KMS-11 (cell line): Measurements from ENCODE around the gene FKBP6.
"Not testable (repeated sequence)": the region's sequence is repeated elsewhere in the genome, so short reads cannot be mapped to it uniquely, and the experiment has no call there.

Experiments
- H2AFZ ChIP-seq: fragments of 200-600 bp; sonication (generic); 2 replicates; pipeline ENCODE4 v1.6.1; 2016; ENCODE audit warnings: antibody characterized with exemption, mixed run types, low read depth
- H3K27ac ChIP-seq: fragments of 200-600 bp; sonication (generic); 2 replicates; pipeline ENCODE4 v1.6.1; 2016; ENCODE audit warnings: mild to moderate bottlenecking, mixed run types
- H3K27me3 ChIP-seq: fragments of 200-600 bp; sonication (generic); 2 replicates; pipeline ENCODE4 v1.6.1; 2017; ENCODE audit warnings: mild to moderate bottlenecking, low read depth, mixed run types, moderate library complexity; ENCODE audit not compliant: insufficient read depth
- H3K36me3 ChIP-seq: fragments of 200-600 bp; sonication (generic); 2 replicates; pipeline ENCODE4 v1.6.1; 2017; ENCODE audit warnings: mild to moderate bottlenecking, mixed run types; ENCODE audit not compliant: insufficient read depth
- H3K4me1 ChIP-seq: fragments of 200-600 bp; sonication (generic); 2 replicates; pipeline ENCODE4 v1.6.1; 2016; ENCODE audit warnings: mild to moderate bottlenecking, low read depth, mixed run types; ENCODE audit not compliant: poor library complexity, severe bottlenecking
- H3K4me2 ChIP-seq: fragments of 200-600 bp; sonication (generic); 2 replicates; pipeline ENCODE4 v1.7.0; 2016; ENCODE audit warnings: mild to moderate bottlenecking, mixed run types
- H3K4me3 ChIP-seq: fragments of 200-600 bp; sonication (generic); IDR thresholded peaks from 2 replicates; pipeline ENCODE4 v1.6.1; 2017; ENCODE audit warnings: low read depth, low read length, mixed read lengths; ENCODE audit not compliant: insufficient read depth
- H3K79me2 ChIP-seq: fragments of 200-600 bp; sonication (generic); 2 replicates; pipeline ENCODE4 v1.6.1; 2016; ENCODE audit warnings: low read depth, mixed run types; ENCODE audit not compliant: insufficient read depth
- H3K9ac ChIP-seq: fragments of 200-600 bp; sonication (generic); 2 replicates; pipeline ENCODE4 v1.6.1; 2016; ENCODE audit warnings: mild to moderate bottlenecking, mixed run types
- H4K20me1 ChIP-seq: fragments of 200-600 bp; sonication (generic); 2 replicates; pipeline ENCODE4 v1.6.1; 2016; ENCODE audit warnings: mild to moderate bottlenecking, mixed run types; ENCODE audit not compliant: insufficient read depth
- TF ChIP-seq, protein P1 (sequence below): fragments of 200-600 bp; sonication (generic); conservative IDR thresholded peaks from 2 replicates; pipeline ENCODE4 v1.6.1; 2017; ENCODE audit warnings: low read depth, mild to moderate bottlenecking, antibody characterized with exemption, low read length, moderate library complexity, mixed read lengths

FKBP6 gene

DNA sequence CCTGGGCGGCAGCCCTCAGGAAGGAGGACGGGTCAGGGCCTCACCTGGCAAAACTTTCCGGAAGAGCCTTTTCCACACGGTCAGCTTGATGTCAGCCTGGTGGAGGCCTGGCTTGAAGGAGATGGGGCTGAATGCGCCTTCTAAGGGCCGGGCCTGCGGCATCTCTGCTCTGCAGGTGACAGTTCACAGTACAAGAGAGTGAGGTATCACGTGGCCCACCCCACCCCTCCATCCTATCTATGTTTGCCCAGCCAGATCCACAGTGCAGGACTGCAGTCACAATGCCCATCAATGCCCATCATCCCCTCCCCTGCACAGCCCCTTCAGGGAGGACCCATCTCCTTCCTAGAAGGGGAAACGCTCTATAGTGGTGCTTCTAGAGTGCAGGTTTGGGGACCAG, 11.4 kb upstream of the FKBP6 start:
- Histone ChIP-seq H3K4me2 (no peak overlapping the region), H3K27me3 (no peaks in the 10 kb centered on the region), H3K27ac (no peak overlapping the region), H3K9ac (no peak overlapping the region), H2AFZ (no peak overlapping the region), H3K79me2 (no peaks in the 10 kb centered on the region), H3K4me1 (no peaks in the 10 kb centered on the region), H3K36me3 (no peaks in the 10 kb centered on the region), H3K4me3 (no peak overlapping the region), H4K20me1 (no peaks in the 10 kb centered on the region)
- TF ChIP-seq, protein P1, sequence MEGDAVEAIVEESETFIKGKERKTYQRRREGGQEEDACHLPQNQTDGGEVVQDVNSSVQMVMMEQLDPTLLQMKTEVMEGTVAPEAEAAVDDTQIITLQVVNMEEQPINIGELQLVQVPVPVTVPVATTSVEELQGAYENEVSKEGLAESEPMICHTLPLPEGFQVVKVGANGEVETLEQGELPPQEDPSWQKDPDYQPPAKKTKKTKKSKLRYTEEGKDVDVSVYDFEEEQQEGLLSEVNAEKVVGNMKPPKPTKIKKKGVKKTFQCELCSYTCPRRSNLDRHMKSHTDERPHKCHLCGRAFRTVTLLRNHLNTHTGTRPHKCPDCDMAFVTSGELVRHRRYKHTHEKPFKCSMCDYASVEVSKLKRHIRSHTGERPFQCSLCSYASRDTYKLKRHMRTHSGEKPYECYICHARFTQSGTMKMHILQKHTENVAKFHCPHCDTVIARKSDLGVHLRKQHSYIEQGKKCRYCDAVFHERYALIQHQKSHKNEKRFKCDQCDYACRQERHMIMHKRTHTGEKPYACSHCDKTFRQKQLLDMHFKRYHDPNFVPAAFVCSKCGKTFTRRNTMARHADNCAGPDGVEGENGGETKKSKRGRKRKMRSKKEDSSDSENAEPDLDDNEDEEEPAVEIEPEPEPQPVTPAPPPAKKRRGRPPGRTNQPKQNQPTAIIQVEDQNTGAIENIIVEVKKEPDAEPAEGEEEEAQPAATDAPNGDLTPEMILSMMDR: no peak

DNA sequence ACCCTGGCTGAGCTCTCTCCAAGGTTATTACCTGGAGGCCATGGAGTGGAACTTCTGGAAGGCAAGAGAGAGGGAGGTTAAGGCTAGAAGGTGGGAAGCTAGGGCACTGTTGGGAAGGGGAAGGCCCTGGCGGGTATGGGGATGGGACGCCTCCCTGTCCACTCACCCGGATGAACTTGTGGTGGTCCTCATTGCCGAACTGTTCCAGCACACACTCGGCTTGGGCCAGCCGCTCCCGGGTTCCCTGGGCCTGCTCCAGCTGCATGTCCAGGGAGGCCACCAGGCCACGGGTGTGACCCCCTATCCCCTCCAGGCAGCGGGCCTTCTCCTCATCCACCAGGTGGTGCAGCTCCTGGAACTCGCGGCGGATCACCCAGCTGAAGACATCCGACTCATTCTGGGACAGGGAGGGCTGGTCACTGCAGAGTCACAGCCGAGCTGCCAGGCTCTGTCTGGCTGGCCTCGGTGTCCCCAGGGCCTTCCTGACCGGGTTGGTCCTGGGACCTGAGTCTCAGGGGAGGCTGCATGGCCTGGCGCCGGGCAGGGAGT, 9.2 kb upstream of the FKBP6 start:
- not testable (repeated sequence) for H3K36me3 ChIP-seq, H3K27me3 ChIP-seq, H3K4me3 ChIP-seq, H4K20me1 ChIP-seq, H2AFZ ChIP-seq, H3K79me2 ChIP-seq, H3K4me1 ChIP-seq, H3K4me2 ChIP-seq, H3K9ac ChIP-seq, H3K27ac ChIP-seq

DNA sequence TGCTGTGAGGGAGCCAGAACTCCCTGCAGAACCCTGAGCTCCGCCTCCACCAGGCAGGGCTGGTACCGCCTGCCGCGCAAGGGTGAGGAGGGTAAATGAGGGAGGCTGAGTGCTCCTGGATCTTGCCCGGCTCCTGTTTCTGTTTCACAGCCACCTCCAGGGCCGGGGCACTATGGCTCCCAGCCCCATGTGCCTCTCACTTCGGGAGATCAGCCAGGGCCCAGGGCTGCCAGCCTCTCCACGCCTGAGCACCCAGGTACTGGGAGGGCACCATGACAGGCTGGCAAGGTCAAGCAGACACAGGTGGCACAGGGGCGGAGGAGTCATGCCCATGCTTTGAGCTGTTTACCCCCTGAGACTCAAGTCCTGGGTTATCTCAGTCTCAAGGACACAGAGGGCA, 8.4 kb upstream of the FKBP6 start:
- H3K9ac ChIP-seq, H3K27me3 ChIP-seq, H2AFZ ChIP-seq: not testable (repeated sequence)

DNA sequence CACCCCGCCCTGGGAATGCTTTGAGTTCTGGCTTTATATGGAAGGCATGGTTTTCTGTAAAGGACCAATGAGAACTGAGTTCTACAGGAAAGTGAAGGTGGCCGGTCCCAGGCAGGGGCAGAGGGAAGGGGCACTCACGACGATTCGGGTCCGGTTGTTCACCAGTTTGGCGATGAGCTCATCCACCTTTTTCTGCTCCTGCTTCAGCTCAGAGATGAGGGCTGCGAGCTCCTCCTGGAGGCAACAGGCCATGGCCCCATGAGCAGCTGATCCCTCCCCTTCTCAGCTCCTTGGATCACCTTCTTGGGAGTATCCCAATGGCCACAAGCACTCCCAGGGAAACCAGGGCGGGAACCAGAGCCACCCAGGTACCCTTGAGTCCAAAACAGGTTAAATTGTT, 8.0 kb upstream of the FKBP6 start:
- H3K27ac ChIP-seq, H3K4me2 ChIP-seq, H3K79me2 ChIP-seq, H2AFZ ChIP-seq, H3K9ac ChIP-seq, H3K4me3 ChIP-seq, H4K20me1 ChIP-seq, H3K4me1 ChIP-seq, H3K27me3 ChIP-seq, H3K36me3 ChIP-seq: not testable (repeated sequence)

More for the DNA sequence above, 8.4 kb upstream of the FKBP6 start:
- not testable (repeated sequence) for H4K20me1 ChIP-seq, H3K4me2 ChIP-seq, H3K4me1 ChIP-seq, H3K4me3 ChIP-seq, H3K79me2 ChIP-seq, H3K36me3 ChIP-seq, H3K27ac ChIP-seq

DNA sequence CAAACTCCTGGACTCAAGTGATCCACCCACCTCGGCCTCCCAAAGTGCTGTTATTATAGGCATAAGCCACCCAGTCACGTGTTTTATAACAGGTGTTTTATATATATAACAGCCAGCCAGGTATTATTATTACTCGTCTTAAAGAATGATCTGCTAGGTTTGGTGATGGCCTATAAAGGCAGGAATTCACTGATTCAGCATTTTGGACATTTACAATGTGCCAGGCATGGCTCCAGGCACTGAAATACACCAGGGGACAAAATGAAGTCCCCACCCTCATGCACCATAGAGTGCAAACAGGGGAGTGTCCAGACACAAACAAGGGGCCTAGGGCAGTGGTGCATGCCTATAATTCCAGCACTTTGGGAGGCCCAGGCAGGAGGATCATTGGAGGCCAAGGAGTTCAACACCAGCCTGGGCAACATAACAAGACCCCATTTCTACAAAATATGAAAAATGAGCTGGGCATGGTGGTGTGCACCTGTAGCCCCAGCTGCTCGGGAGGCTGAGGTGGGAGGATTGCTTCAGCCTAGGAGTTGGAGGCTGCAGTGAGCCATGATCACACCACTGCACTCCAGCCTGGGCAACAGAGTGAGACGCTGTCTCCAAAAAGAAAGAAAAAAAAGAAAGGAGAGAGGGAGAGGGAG, 4.4 kb upstream of the FKBP6 start:
- Histone ChIP-seq H3K4me2 (peak overlapping the region; percentile 60; the same call in 1 of the 2 replicates), H2AFZ (peak overlapping the region; percentile 57)
- not testable (repeated sequence) for H3K4me3 ChIP-seq, H3K27ac ChIP-seq, H3K36me3 ChIP-seq, H3K4me1 ChIP-seq, H3K27me3 ChIP-seq, H3K9ac ChIP-seq, H3K79me2 ChIP-seq, H4K20me1 ChIP-seq

DNA sequence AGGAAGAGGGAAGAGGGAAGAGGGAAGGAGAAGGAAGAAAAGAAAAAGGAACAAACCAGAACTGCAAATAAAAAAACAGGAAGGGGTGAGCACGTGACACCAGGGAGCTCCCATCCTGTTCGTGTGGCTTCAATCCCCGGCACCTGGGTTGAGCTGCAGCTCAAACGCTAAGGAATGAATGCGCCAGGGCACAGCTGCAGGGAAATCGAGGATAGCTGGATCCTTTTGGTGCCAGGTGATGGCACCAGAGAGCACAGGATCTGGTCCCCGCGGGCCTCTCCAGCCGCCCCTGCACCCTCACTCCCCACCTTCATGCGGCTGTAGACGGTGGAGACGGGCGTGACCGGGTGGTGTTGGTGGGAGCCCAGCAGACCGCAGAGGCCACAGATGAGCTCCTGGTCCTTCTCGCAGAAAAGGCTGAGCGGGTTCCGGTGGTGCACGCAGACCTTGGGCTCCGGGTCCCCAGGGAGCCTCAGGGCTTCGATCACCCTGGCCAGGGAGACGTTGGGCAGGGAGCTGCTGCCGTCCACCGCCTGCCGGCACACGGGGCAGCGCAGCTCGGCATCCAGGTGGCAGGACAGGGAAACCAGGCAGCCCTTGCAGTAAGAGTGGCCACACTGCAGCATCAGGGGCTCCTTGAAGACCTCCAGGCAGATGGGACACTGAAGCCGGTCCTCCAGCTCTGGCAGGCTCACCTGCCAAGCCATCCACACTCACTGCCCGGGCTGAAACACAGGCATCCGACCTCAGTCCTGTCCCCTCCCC, 3.7 kb upstream of the FKBP6 start:
- not testable (repeated sequence) for H3K79me2 ChIP-seq, H3K27me3 ChIP-seq, H3K36me3 ChIP-seq, H3K4me1 ChIP-seq, H3K4me3 ChIP-seq, H3K9ac ChIP-seq, H4K20me1 ChIP-seq, H3K27ac ChIP-seq
- H3K4me2 ChIP-seq: peak overlapping the region; percentile 60; the same call in 1 of the 2 replicates
- H2AFZ ChIP-seq: peak overlapping the region; percentile 57
- TF ChIP-seq, protein P1: peak; percentile 35; the same call in 1 of the 2 replicates

DNA sequence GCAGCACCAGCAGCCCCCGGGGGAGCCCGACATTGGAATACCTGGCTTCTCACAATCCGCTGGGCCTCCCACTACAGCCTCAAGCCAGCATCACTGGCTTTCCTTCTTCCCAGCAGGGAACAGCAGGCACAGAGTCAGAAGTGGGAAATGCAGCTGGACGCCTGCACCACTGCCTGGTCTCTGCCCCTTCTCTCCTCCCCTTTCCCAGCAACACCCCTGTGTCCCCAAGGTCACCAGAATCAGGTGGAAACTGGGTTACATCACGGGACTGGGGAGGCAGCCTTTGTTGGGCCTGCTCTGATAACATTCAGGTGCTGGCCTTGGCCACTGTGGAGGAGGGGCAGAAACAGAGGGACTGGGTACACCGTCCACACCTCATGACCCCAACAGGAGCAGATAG, 2.5 kb upstream of the FKBP6 start:
- not testable (repeated sequence) for H3K36me3 ChIP-seq, H3K4me1 ChIP-seq, H3K4me2 ChIP-seq, H3K27ac ChIP-seq, H4K20me1 ChIP-seq, H3K9ac ChIP-seq, H2AFZ ChIP-seq, H3K4me3 ChIP-seq, H3K27me3 ChIP-seq, H3K79me2 ChIP-seq

DNA sequence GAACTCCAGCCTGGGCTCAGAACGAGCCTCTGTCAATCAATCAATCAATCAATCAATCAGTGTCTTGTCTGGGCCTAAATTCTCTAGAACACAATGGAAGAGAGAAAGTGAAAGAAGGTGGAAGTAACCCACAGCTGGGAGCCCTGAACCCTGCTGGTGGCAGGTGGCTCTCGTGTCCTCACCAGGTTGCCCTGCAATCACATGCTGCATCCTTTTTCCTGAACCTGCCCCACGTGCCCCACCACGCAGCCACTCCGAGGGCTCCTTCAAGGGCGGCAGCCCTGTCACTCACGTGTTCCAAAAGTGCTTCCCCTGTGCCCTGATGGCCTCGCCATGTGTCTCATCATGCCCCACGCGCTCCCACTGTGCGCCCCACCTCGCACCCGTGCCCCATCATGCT, 512 bp upstream of the FKBP6 start:
- H3K4me1 ChIP-seq: peaks cover 11% of the 10 kb centered on the region
- not testable (repeated sequence) for H3K27me3 ChIP-seq, H3K27ac ChIP-seq, H4K20me1 ChIP-seq, H3K4me2 ChIP-seq, H3K4me3 ChIP-seq, H3K36me3 ChIP-seq, H2AFZ ChIP-seq, H3K9ac ChIP-seq, H3K79me2 ChIP-seq
